Mesothelial cell of epicardium (in vitro differentiated cells): ENCODE data around the gene SYNGR1. TPM values are rescaled to one million over a fixed set of nuclear protein-coding genes. Genes with fewer than 3 reads are reported as not detected.

Experiments used
- DNase-seq, 2 experiments: peaks; one replicate each; pipeline ENCODE4 v3.0.0; 2021; ENCODE audit warnings: low spot score in 2 of 2; ENCODE audit not compliant: unreplicated experiment in 2 of 2
- H3K27ac Mint-ChIP-seq: 2 replicates; pipeline ENCODE4 v1.8.0; 2021; ENCODE audit warnings: mixed read lengths
- H3K27me3 Mint-ChIP-seq: 2 replicates; pipeline ENCODE4 v1.8.0; 2021; ENCODE audit warnings: low read depth, mixed read lengths
- H3K36me3 Mint-ChIP-seq: 2 replicates; pipeline ENCODE4 v1.8.0; 2021; ENCODE audit warnings: mixed read lengths
- H3K4me1 Mint-ChIP-seq: 2 replicates; pipeline ENCODE4 v1.8.0; 2021; ENCODE audit warnings: mixed read lengths
- H3K4me3 Mint-ChIP-seq: 2 replicates; pipeline ENCODE4 v1.8.0; 2021; ENCODE audit warnings: mild to moderate bottlenecking, moderate library complexity, mixed read lengths
- H3K9me3 Mint-ChIP-seq: 2 replicates; pipeline ENCODE4 v1.8.0; 2021; ENCODE audit warnings: mixed read lengths
- total RNA-seq: library from RNA; stranded (reverse); gene quantifications from 3 replicates; pipeline ENCODE4 v1.2.1, GENCODE V29; 2021
- TF ChIP-seq, protein P1 (sequence below): fragments of 200-600 bp; sonication (generic); IDR thresholded peaks from one replicate; pipeline ENCODE4 v1.5.0; 2021; ENCODE audit warnings: antibody characterized with exemption; ENCODE audit not compliant: unreplicated experiment

SYNGR1 gene
- total RNA-seq, 1 donor from 2014 or later: 38.9 TPM

DNA sequence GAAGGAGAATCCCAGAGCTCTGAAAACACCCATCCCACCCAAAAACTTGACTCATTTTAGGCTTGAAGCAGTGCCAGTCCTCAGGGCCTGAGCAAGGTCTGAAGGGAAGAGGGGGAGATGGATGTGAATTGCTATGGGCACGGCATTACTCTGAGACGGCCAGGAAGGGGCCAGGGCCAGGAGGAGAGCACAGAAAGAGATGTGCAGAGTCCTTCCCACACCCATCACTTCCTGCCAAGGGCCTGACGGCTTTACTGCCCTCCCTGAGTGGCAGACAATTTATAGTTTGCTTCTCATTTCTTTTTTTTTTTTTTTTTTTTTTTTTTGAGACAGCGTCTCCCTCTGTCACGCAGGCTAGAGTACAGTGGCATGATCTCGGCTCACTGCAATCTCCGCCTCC, 72.3 kb downstream of the SYNGR1 start:
- H3K27ac Mint-ChIP-seq: no peak overlapping the region
- peaks cover under 1% of the 10 kb centered on the region for H3K4me1 Mint-ChIP-seq
- H3K36me3 Mint-ChIP-seq: peaks cover 34% of the 10 kb centered on the region
- H3K9me3 Mint-ChIP-seq: no peaks in the 10 kb centered on the region
- no peak for DNase-seq
- TF ChIP-seq, protein P1, sequence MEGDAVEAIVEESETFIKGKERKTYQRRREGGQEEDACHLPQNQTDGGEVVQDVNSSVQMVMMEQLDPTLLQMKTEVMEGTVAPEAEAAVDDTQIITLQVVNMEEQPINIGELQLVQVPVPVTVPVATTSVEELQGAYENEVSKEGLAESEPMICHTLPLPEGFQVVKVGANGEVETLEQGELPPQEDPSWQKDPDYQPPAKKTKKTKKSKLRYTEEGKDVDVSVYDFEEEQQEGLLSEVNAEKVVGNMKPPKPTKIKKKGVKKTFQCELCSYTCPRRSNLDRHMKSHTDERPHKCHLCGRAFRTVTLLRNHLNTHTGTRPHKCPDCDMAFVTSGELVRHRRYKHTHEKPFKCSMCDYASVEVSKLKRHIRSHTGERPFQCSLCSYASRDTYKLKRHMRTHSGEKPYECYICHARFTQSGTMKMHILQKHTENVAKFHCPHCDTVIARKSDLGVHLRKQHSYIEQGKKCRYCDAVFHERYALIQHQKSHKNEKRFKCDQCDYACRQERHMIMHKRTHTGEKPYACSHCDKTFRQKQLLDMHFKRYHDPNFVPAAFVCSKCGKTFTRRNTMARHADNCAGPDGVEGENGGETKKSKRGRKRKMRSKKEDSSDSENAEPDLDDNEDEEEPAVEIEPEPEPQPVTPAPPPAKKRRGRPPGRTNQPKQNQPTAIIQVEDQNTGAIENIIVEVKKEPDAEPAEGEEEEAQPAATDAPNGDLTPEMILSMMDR: no peak
- no peak overlapping the region for H3K4me3 Mint-ChIP-seq
- H3K27me3 Mint-ChIP-seq: no peaks in the 10 kb centered on the region

DNA sequence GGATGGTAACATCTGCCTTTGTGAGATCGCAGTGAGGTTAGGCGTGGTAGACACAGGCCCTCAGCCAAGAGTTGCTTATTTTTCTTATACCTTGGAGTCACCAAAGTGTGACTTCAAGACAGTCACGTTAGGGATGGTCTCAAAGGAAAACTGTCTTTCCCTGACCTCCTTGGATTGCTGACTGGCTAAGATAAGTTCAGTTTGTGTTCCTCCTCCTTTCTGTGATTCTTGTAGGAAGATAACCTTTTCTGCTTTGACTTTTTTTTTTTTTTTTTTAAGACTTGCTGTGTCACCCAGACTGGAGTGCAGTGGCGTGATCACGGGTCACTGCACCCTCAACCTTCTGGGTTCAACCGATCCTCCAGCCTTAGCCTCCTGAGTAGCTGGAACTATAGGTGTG, 72.9 kb downstream of the SYNGR1 start:
- DNase-seq: no peak
- no peak overlapping the region for H3K27ac Mint-ChIP-seq
- H3K27me3 Mint-ChIP-seq: no peaks in the 10 kb centered on the region
- TF ChIP-seq, protein P1: no peak
- H3K36me3 Mint-ChIP-seq: peaks cover 34% of the 10 kb centered on the region
- H3K4me3 Mint-ChIP-seq: no peak overlapping the region
- peaks cover 6% of the 10 kb centered on the region for H3K4me1 Mint-ChIP-seq
- no peaks in the 10 kb centered on the region for H3K9me3 Mint-ChIP-seq

DNA sequence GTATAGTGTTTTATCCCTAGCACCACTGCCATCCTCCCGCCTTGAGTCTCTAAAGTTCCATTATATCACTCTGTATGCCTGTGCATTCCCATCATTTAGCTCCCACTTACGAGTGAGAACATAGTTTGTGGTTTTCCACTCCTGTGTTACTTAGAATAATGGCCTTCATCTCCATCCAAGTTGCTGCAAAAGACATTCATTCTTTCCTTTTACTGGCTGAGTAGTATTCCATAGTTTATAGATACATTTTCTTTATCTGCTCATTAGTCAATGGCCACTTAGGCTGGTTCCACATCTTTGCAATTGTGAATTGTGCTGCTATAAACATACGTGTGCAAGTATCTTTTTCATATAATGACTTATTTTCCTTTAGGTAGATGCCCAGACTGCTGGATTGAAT, 74.2 kb downstream of the SYNGR1 start:
- DNase-seq: no peak
- H3K4me1 Mint-ChIP-seq: peaks cover 18% of the 10 kb centered on the region

DNA sequence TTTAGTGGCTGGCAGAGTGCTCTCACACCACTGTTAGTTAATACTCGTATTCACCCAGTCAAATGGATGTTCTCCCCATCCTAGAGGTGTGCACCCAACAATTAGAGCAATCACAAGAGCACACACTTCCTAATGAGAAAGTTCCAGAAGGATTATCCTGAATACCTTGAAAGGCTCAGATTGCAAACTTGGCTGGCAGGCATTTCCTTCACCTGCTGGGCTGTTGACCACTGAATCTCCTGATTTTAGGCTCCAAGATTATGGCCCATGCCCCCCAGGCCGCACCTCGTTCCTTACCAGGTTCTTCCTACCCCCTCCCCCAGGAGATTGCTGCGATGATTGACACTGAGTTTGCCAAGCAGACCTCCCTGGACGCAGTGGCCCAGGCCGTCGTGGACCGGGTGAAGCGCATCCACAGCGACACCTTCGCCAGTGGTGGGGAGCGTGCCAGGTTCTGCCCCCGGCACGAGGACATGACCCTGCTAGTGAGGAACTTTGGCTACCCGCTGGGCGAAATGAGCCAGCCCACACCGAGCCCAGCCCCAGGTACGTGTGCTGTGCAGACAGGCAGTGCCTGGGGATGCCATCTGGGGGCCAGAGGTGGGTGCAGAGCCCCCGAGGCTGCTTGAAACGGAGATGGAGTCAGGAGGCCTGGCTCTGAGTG, 76.7 kb downstream of the SYNGR1 start:
- TF ChIP-seq, protein P1: no peak
- Mint-ChIP-seq H3K36me3 (peaks cover 19% of the 10 kb centered on the region), H3K9me3 (no peaks in the 10 kb centered on the region), H3K4me1 (peaks cover 24% of the 10 kb centered on the region), H3K27me3 (no peaks in the 10 kb centered on the region), H3K27ac (no peak overlapping the region), H3K4me3 (no peak overlapping the region)
- DNase-seq: no peak

More for the DNA sequence above, 74.2 kb downstream of the SYNGR1 start:
- TF ChIP-seq, protein P1: no peak
- no peaks in the 10 kb centered on the region for H3K9me3 Mint-ChIP-seq
- peaks cover 24% of the 10 kb centered on the region for H3K36me3 Mint-ChIP-seq
- H3K27ac Mint-ChIP-seq: no peak overlapping the region
- no peak overlapping the region for H3K4me3 Mint-ChIP-seq
- H3K27me3 Mint-ChIP-seq: no peaks in the 10 kb centered on the region

DNA sequence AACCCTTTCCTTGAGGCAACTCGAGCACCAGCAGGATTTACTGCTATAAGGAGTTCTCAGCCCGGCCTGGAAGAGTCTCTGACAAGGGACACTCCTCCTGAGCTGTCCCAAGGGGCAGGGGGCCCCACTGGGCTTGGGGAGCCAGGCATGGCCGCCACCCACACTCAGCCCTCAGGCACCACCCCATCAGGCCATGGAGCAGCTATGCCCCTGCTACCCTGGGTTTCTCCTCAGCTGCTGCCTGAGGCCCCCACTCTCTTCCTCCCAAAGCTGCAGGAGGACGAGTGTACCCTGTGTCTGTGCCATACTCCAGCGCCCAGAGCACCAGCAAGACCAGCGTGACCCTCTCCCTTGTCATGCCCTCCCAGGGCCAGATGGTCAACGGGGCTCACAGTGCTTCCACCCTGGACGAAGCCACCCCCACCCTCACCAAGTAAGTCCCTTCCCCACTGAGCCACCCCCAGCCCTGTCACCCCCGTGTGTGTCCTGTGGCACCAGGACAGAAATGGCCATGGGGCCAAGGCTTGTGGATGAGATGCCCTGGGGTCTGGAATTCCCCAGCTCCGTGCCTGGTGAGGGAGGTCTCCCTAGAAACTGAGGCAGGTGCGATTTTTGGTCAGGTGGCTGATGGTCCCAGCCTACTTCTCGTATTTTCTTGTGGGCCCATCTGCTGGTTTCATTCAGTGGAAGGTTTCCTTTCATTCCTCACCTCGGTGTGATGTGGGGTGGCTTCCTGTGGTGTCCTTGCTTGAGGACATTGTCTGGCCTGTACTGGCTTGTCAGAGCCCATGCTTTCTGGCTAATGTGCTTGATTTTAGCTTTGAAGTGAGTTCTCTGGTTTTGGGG, 78.2 kb downstream of the SYNGR1 start:
- no peak for DNase-seq
- Mint-ChIP-seq H3K36me3 (peaks cover 9% of the 10 kb centered on the region), H3K9me3 (no peaks in the 10 kb centered on the region), H3K4me3 (no peak overlapping the region), H3K27ac (peak overlapping the region; percentile 94), H3K27me3 (no peaks in the 10 kb centered on the region), H3K4me1 (peaks cover 24% of the 10 kb centered on the region)
- TF ChIP-seq, protein P1: no peak
